ENCODE measurements around the gene MAST4.
A peak's percentile ranks its signal among the peaks of the same experiment; 100 is the strongest.

MAST4 gene

DNA sequence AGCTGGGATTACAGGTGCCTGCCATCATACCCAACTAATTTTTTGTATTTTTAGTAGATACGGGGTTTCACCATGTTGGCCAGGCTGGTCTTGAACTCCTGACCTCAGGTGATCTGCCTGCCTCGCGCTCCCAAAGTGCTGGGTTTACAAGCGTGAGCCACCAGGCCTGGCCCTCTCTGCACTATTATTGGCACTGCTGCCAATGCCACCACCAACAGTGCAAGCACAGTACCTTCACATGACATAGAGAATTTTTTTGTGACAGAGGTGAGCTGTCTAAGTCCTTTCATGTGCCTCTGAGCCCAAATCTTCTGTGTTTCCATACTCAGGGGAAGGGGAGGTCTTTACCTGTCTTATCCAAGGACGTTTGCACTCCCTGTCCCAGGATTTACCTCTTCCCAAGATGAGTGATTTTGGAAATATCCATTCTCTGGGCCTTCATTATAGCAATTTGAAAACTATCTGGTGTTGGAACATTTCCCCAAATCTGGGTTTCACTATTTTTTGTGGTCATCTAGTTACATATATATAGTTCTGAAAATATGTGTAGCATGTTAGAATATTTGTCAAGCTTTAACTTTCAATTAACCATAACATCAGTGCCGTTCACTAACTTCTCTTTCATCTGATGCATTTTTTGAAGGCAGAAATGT is 605.8 kb downstream of the MAST4 start:
- DNase-seq = no peak

DNA sequence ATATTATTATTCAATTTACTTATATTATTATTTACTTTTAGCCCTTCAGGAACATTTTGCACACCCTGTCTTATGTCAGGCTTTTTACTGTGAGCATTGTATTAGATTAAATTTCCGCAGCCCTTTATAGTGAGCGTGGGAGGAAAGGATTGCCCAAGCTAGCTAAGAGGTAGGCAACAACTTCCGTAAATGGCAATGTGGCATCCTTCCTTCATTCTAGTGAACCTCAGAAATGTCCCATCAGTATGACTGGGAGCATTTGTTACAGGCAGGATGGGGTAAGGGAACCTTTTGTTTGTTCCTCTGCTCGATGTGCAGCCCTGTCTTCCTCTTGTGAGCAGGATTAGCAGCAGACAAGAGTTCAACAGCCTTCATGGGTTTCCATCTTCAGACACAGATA is 606.6 kb downstream of the MAST4 start:
- peak; percentile 39 for DNase-seq

DNA sequence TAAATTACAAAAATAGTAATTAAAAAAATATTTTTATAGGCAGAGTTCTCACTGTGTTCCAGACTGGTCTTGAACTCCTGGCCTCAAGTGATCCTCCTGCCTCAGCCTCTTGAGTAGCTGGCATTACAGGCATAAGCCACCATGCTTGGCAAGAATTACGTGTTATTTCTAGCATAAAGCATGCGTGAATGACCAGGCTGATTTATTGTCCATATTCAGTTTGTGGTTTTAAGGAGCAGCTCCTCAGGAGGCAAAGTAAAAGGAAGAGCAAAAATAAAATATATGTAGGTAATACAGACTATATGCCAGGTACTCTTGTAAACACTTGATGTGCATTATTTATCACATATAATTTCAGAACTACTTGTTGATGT is 607.5 kb downstream of the MAST4 start:
- no peak for DNase-seq

DNA sequence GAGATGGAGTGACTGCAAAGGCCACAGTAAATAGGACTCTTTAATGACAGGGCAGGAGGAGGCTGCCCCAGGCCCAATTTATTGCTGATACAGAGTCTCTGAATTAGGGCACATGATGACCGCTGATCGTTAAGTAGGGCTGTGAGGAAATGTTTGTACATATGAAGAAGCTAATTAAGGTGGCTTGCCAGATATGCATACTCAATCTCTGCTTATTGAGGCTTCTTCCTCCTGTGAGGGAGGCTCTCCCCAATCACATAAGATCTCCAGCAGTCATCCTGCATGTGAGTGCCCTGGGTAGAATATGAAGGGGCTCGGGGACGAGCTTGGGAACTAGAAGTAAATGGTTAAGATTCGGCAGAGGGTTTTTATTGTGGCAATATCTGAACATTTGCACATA is 608.6 kb downstream of the MAST4 start:
- DNase-seq = no peak

DNA sequence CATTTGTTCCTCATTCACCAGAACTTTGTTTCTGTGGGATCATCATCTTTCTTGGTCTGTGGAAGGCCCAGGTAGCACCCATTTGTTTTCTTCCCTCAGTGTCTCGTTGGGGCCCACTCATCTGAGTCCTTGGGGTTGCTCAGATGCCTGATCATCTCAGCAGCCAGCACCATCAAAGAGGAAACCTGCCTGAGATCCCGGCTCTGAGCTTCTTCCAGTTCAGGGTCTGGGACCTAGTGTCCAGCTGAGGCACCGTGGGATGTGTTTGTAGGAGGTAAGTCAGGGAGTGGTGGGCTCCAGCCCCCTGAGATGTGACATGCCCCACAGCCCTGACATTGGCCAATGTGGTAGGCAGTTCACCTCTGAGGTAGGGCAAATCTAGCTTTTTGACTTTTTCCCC is 609.8 kb downstream of the MAST4 start:
- DNase-seq = no peak

- no peak for DNase-seq
Observed at GRCh38 chr5:67206461-67206860, 610.3 kb downstream of the MAST4 start.

DNA sequence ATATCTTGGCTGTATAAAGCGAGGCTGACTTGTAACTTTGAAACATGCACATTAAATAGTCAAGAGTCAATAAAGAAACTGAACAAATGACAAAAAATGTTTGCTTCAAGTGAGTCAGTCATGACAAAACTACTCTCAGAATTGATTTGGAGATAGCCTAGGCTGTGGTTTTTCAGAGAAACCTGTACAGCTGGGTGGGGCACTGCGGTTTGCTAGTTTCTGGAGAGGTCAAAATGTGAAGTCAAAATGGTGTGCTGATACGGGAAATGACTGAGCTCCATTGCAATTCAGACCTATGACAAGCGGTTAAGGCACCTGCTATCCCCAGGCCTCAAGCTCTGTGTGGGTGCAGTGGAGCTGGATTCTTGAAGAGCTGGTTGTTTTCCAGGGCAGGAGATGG is 610.7 kb downstream of the MAST4 start:
- peak; percentile 31 for DNase-seq

DNA sequence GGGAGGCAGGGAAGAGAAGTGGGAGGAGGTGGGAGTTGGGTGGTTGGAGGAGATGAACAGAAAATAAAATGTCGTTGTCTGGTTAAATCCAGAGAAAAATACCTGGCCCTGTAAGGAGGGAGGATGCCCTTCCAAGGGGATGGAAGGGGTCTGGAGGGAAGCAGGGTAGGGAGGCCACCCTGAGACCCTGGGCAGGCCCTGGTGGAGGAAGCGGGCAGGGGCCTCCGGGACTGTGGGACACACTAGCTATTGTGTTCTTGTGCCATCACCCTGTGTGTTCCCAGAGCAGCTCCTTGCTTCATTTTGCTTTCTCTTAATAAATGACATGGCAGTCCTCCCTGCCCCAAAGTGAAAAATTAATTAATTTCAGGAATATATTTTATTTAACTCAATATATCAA is 612.2 kb downstream of the MAST4 start:
- no peak for DNase-seq

- no peak for DNase-seq
Observed at GRCh38 chr5:67209141-67209771, 613.1 kb downstream of the MAST4 start.

DNA sequence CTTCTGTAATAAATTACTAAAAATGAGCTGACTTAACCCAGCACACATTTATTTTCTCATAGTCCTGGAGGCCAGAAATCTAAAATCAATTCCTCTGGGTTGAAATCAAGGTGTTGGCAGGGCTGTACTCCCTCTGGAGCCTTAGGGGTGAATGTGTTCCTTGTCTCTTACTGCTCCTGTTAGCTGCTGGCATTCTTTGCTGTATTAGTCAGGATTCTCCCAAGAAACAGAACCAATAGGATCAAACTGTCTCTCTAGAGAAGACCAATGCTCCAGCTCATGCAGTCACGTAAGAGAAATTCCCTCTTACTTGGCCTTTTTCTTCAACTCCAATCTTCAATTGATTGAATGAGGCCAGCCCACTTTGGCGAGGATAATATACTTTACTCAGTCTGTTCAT is 615.7 kb downstream of the MAST4 start:
- no peak for DNase-seq

DNA sequence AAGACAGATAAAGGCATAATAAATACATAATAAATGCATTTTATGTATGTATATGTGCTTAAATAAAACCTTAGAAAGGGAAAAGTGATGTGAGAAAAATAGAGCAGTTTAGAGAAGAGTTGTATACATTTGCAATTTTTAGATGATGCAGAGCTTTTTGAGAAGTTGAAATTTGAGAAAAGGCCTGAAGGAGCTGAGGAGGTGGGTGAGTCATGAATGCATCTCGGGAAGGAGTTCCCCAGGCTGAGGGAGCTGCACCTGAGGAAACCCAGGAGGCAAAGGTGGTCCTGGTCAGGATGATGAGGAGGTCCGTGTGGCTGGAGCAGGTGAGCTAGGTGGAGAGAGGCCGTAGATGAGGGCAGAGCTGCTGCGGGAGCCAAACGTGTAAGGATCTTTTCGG is 617.8 kb downstream of the MAST4 start:
- DNase-seq = no peak

DNA sequence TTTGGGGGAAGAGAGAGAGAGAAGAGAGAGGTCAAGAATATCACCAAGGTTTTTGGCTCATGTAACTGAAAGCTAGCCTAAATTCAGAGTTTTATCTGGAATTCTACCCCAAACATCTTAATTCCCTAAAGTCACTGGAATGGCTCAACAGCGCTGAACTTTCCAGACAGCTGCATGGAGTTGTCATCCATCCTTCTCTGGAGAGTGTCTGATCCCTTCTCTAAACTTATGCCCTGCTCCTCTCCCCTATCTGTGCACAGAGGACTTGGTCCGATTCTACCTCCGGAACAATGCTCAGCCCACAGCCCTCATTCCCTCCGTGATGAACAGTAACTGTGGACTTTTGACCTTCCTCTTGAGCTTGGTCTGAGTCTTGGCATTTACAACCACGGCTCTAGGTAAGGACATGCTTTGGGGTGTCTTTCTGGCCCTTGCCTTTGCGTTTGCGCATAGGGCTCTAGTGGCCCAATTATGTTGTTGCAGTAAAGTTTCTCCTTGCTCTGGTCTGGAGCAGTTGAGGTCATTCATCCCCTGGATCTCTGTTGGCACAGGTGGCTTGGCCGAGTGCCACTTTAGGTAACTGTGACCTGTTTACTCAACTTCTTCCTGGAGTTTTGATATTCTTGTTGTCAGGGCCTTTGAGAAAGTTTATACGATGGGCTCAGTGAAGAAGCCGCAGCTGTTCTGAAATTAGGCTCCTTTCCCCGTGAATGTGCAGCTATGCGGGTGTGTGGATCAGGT is 618.7 kb downstream of the MAST4 start:
- DNase-seq = no peak

DNA sequence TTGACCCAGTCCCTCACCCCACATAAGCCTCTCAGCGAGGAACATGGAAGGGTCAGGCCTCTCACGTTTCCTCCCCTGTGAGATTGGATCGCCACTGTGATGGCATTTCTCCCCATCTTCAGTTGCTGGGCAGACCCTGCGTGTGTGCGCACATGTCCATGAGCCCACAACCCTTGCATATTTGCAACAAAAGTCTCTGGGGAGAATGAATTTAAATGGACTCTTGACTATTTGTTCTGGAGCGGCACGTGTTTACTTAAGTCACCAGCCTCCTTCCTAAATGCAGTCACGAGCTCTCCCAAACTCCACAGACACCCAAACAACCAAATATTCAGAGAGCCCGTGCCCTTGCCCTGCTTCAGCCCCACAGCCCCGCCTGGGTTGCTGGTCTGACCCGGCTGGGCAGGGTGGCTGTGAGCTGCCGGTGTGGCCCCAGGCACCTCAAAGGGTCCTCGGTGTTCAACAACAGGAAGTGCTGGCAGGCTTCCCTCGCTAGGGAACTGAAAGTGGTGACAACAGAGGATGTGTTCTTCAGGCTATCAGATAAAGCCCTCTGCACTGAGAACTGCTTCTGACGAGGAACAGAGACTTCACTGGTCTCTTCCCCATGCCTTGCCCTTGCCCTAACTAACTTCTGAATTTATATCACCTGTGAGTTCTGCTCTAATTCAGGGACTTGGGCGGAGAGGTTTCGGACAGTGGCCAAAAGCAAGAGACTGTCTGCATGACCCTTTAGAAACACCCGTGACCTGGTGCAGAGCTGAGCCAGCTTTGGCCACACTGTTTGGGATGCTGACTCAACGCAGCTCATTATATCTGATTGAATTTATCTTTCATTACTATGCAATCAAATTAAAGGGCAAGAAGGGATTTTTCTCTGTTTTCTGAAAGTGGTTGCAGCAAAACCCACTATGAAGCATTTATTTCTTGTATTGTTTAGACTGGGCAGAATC is 619.6 kb downstream of the MAST4 start:
- DNase-seq = peak; percentile 38

DNA sequence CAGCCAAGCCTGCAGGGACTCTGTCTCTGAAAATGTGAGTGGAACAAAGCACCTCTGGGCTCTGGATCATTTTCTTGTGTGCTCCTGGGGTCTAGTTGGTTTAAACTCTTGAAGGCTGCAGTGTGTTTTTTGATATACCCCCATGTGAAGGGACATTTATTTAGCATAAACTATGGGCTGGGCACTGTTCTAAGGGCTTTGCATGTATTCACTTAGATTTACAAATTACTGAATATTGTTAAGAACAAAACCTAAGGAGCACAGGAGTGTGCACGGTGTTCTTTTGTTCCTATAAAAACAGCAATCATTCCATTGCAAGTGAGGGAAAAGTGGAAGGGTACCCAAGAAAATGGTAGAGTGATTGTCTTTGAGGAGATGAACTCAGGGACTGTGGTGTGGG is 620.4 kb downstream of the MAST4 start:
- no peak for DNase-seq

Measured in SIG-M5 (cell line).